Medulla oblongata (tissue), 1 donor: ENCODE measurements around the gene ZBED3.
A peak's percentile ranks its signal among the peaks of the same experiment; 100 is the strongest.

Source experiments
- DNase-seq: peaks from one replicate; pipeline ENCODE4 v3.0.0-alpha.2; 2015; ENCODE audit errors: extremely low spot score

Gene ZBED3

DNA sequence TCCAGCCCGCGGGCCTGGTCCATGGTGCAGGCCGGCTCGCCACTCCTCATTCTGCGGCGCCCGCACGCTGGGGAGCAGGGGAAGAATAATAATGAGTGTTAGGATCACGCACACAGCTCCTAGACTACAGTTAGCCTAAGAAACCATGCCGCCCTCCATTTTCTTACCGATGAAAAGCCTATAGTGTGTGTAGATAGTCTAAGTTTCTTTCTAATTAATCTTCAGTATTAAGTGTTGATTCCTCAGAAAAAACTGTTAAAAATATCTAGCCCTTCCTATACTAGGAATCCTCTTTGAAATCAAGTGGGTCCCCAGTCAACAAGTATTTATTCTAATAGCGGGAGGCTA is 9.3 kb downstream of the ZBED3 start:
- no peak for DNase-seq

DNA sequence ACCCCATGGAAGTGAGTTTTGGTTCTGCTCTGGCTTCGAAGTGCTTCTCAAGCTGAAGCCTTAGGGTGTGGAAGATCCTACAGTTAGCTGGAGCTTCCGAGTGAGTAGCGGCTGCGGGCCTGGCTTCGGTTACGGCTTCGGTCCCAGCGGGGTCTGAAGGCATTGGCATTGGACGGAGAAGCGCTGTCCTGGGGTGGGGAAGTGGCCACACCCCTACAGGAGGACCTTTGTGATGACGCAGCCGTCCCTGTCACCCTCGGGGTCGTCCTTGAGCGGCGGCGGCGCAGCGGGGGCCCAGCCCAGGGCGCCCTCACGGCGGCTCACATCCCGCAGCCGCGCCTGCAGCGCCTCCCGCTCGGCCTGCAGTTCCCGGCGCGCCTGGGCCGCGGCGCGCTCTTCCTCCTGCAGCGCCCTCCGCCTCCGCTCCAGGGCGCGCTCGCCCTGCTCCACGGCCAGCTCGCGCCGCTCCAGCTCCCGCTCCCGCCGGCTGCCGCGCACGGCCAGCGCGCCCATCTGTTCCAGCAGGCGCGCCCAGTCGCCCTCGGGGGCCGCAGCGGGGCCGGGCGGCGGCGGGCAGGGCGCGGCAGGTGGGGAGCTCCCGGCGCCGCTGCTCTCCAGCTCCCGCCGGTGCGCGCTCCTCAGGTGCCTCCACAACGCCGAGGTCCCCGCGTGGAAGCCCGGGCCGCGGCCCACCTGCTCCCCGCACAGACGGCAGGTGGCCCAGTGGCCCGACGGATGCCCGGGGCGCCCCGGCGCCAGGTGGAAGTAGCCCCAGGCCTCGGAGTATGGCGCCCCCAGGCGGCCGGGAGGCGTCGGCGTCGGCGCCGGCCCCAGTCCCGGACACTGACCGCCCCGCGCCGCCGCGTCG is 9.9 kb downstream of the ZBED3 start:
- DNase-seq, result peak; percentile 74

DNA sequence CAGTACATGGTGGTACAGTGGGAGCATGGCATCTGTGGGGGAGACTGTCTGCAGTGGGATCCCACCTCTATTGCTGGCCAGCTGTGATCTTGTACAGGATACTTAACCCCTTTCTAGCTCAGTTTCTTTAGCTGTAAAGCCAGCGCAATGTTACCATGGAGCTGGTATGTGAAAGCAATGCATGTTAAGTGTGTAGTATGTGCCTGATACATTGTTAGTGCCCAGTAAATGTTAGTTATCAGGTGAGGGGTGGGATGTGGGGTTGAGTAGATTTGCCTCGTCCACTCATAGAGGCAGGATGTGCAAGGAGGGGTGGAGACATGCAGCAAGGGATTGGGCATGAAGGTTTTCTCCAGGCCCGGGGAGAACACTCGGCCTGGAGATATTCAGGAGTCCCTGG is 12.3 kb downstream of the ZBED3 start:
- DNase-seq, result no peak

DNA sequence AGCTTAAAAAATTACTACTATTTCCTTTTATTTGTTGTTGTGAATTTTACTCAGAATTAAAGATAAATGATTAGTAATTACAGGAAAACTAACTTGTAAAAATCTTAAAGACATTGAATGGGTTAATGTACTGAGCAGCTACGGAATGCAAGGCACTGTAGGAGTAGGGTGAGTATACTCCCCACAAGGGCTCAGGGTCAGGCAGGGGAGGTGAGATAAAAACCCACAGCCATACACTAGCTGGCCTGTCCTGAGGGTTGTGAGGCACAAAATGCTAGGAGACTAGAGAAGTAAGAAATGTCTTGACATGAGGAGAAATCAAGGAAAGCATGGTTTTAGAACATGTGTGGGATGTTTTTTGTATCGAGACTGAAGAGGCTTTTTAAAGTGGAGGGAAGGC is 13.4 kb downstream of the ZBED3 start:
- no peak for DNase-seq

DNA sequence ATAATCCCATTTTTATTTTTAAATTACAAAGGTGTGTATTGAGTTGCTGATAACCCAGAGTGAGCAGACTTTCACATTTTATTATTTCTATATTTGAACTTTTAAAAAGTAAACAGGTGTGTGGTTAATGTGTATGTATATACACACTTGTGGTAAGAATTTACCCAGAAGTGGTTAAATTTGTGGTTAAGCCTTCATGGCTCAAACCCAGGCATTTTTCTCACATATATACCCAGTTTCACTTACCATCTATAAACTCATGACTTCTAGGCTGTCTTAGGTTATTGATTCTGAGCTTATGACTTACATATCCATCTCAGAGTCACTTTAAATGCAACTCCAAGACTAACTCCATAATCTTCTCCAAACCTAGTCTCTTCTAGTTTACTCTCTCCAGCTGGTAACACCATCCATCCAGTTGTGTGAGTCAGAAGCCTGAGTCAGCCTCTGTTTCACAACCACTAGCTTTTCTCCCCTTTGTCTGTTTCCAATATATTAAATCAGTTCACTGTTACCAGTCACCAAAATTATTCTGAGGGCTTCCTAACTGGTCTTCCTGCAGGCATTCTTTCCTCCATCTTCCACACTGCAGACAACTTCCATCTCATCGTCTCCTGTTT is 20.2 kb downstream of the ZBED3 start:
- DNase-seq, result no peak

DNA sequence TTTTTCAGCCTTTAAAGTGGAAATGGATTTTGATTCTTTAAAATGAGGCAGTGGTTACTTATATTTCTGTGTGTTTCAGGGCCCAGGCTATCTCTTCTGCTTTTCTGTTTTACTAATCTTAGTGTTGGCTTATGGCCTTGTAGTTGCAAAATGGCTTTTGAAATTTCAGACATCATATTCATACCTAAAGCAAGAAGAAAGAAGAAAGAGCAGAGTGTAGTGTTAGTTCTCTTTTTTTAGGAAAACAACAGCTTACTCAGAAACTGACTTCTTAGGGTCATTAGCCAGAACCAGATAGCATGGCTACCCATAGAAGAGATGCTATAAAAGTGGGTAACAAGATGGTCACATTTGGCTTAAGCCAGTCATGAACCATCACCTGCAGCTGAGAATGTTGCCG is 20.9 kb downstream of the ZBED3 start:
- no peak for DNase-seq

DNA sequence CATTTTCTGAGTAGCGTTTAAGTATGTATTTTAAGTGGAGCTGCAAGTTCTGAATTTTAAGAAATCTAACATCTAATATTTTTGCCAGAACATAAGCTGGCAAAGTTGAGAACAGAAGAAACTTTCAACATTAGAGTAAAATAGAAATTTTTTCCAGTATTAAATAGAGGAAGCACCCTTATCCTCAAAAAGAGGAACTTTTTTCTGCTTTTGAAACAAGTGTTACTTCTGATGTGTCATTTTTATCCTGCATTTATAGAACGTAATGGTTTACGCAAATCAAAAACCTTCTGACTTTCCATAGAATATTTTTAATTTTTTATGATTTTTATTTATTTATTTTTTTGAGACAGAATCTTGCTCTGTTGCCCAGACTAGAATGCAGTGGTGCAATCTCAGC is 21.8 kb downstream of the ZBED3 start:
- no peak for DNase-seq

DNA sequence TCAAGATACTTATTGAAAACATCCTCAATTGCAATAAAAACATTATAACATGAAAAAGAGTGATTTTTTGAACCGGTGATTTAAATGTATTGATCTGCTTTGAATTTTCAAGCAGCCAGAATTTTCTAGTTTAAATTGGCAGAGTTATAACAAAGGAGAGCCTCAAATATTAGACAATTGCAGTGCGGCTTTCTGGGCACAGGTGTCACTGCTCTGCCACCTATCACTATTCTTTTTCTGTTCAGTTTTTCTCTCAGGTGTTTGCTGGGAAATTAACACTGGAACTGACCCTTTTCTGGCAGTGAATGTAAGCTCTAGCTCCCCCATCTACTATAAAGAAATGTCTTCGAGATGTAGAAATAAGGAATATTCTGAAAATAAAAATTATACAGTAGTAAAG is 23.0 kb downstream of the ZBED3 start:
- DNase-seq, result no peak

DNA sequence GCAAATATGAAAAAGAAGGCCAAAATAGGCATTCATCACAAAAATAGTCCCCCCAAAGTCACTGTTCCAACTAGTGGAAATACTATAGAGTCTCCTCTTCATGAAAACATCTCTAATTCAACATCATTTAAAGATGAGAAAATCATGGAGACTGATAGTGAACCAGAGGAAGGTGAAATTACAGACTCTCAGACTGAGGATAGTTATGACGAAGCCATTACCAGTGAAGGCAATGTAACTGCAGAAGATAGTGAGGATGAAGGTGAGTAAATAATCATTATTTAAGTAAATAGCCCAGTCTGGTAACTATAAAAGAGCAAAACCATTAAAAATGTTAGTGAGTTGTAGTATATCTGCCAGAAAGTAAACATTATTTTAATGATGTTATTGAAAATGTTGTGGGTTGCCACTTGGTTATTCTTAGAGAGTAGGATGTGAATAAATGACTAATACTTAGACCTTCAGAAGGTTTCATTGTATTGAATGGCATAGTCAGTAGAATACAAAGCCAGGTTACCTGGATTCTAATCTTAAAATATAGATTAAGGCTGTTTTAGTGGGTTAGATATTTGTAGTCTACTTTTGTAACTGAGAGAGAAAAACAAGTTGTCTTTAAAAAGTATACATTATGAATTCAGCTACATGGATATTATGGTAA is 40.5 kb downstream of the ZBED3 start:
- no peak for DNase-seq

DNA sequence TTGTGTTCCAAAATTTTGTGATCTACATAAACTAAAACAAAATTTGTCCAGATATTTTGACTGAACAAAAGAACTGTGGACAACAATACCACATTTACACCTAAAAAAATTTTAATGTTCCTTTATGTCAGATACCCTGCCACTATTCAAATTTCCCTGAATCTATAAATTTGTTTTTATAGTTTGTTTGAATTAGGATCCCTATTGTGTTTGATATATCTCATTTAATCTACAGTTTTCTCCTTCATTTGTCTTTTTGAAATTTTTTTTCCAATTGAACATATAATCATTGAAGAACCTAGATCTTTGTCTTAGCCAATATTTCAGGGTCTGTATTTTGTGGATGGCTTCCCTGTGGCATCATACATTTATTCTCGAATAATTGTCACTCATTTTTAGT is 51.1 kb downstream of the ZBED3 start:
- DNase-seq, result no peak

DNA sequence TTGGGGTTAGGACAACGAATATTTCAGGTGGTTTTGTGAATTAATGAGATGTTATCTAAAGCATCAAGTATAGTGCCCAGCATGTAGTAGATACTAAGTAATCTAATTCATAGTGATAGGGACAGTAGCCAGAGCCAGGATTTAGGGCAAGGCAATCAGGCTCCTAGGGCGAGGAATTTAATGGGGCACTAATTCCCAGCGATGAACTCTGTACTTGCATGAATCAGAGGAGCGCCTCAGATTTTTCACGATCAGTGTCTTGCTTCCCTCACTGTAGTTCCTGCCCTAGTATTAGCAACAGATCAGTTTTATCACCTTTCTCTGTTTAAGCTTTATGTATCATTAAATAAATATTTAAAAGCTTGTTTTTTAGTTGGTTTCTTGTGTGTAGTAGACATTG is 53.7 kb downstream of the ZBED3 start:
- no peak for DNase-seq

DNA sequence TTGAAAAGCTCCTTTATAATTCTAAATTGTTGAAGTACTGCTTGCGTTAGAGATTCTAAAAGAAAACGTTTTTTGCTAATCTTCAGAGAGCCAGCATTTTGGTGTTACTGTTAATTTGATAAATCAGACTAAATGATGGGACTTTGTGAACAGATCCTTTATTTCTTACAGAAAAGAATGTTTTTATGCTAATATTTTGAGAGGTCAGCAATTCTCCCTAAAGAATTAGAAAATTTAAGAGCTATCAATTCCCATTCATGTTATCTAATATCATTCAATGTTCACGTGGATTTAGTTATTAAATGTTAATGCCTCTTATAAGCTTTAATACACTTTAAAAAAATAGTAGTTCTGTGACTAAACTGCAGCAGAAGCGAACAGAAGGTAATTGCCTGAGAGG is 54.5 kb downstream of the ZBED3 start:
- DNase-seq, result no peak

DNA sequence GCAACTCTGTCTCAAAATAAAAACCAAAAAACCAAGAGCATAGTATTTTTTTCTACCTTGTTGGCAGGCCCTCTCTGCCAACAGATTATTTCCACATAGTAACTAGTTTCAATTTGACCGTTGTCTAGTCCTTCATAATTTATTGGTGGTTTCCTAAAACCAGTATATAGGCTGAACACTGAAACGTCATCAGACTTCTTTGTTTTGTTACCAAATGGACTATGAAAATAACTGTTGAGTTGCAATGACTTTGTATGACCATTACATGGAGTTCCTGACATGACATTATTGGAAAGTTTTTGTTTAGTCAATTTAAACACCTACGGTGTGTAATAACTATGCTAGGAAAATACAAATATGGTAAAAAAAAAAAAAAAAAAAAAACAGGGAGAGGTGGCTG is 55.2 kb downstream of the ZBED3 start:
- no peak for DNase-seq

DNA sequence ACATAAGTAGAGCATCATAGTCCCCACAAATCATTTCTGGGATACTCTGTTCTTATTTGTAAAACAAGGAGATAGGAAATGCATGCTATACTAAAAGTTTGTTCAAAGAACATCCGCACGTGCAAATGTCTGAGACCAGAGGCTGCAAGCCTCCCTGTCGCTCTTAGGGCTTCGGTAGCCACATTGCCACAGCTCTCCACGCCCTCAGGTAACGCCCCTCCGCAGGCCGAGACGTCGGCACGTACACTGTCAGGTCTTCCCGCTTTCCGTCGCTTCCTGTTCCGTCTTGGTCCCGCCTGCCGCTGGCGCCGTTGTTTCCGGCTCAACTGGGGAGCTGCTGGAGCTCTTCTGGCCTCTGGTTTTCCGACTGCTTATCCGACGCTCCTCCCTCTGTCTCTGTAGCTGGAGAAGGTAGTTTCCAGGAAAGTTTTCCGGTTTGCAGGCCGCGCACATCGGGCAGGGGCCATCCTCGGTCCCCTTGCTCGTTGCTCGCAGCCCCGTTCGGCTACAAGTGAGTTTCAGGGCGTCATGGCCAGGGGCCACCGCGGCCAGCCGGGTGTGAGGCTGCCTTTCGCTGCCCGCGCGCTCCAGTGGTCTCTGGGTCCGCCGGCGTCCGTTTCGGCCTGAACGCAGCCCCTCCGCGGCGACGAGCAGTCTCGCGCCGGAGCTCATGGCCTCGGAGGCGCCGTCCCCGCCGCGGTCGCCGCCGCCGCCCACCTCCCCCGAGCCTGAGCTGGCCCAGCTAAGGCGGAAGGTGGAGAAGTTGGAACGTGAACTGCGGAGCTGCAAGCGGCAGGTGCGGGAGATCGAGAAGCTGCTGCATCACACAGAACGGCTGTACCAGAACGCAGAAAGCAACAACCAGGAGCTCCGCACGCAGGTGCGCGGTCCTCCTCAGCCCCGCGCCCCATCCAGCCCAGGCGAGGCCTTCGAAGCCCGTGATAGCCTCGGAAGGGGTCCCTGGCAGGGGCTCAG is 56.7 kb downstream of the ZBED3 start, which contains the start of gene AGGF1:
AGGF1 (plus strand) TSS at position 308 of the 975 bp plus-strand sequence; CDS start at position 671, 363 bp downstream.
- DNase-seq, result peak; percentile 94

DNA sequence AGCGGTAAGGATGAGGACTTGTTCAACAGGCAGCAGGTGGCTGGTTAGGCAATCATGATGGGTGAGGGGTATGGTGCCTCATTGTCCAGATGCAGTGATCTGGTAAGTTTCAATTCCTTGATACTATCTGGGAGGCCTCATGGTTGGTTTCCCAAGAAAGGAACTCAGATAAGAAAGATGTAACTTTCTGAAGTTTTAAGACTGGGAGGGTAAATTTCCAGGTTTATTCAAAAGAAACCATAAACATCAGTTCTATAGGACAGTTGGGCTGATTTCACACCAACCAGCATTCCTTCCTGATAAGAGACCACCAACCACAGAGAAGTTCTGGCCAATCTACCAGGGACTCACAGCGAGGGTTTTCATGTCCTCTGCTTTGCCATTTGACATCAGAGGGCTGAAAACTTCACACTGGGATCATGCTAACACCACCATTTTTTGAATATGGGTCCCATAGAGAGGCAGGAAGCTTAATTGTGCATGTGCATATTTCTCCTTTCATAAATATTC is 57.7 kb downstream of the ZBED3 start:
- DNase-seq, result no peak

DNA sequence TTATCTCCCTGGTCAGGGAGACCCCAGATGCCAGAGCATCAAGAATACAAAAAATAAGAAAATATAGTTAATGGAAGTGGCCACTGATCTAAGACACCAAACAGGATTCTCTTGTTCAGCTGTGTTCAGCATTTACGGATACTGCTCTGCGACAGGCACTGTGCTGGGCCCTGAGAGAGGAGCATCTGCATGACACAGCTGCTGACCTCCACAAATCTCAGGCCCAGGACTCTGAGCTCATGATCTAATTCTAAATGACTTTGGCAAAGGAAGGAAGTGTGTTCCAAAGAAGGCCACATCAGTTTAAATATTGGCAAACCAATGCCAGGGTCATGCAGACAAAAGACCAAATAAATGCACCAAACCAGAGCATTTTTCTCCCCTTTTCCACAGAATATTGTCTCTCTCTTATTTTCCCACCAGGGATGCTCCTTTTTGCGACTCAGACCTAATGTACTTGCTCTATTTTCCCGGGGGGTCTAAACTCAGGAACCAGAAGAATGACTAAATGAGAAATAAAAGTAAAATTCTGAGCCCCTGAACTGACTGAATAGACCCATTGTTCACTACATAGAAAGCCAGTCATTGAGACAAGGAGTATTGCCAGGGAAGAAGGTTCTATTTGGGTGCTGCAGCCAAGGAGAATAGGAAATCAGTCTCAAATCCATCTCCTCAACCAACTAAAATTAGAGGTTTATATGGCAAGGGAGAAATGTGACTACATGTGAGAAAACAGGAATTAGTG is 58.3 kb downstream of the ZBED3 start:
- DNase-seq, result peak; percentile 45

DNA sequence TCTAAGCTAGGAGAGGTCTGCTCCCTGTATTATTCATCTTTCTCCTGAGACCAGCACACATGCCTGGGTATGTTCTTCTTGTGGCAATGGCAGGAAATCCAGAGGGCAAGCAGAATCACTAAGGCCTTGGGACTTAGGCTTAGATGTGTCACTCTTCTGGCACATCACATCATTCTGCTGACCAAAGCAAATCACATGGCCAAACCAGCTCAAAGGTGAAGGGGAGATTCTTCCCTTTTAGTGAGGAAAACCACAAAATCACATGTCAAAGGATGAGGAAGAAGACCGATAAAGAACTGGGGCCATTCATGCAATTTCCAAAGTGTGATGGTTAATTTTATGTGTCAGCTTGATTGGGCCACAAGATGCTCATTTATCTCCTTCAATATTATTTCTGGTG is 62.6 kb downstream of the ZBED3 start:
- peak; percentile 20 for DNase-seq

DNA sequence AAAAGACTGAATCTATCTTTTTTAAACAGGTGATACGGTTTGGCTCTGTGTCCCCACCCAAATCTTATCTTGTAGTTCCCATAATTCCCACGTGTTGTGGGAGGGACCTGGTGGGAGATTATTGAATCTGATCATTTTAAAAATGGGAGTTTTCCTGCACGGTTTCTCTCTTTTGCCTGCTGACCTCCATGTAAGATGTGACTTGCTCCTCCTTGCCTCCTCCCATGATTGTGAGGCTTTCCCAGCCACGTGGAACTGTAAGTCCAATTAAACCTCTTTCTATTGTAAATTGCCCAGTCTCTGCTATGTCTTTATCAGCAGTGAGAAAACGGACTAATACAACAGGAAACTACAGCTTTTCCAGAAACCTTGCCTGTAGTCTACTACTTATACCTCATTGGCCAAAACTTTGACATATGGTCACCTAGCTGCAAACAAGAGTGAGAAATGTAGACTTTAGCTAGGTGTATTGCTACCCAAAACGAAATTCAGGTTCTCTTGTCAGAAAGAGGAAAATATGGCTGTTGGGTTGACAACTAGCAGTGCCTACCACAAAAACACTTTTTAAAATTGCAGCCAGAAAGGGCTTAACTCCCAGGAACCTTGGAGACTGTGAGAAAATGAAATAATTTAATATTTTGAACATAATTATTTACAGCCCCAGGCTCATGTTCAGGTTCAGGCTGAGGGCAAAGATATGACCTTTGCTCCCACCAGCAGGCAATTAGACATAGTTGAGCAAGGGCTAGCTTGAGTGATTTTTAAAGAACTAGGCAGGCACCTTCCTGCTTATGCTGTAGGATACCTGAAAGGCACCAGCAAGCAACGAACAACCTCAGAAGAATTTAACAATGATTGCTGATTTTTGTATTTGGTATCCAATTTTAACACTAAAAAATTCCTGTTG is 64.3 kb downstream of the ZBED3 start:
- DNase-seq, result no peak
